Vagina (tissue), 2 donors: ENCODE results near the gene B3GNT3. TPM values are rescaled to one million over a fixed set of nuclear protein-coding genes. Genes with fewer than 3 reads are reported as not detected.
"Not testable (repeated sequence)": the region's sequence is repeated elsewhere in the genome, so short reads cannot be mapped to it uniquely, and the experiment has no call there.

Experiments
- DNase-seq, 2 donors: peaks; one replicate each; pipeline ENCODE4 v3.0.0-alpha.2; 2017; ENCODE audit errors: extremely low spot score in 2 of 2
- H3K27ac ChIP-seq: fragments of 200-600 bp; sonication (generic); one replicate; pipeline ENCODE4 v1.5.1; 2019
- H3K27me3 ChIP-seq: fragments of 200-600 bp; sonication (generic); one replicate; pipeline ENCODE4 v1.5.1; 2019
- H3K36me3 ChIP-seq, 2 donors: fragments of 200-600 bp; sonication (generic); one replicate each; pipeline ENCODE4 v1.5.1; 2017 to 2019
- H3K4me1 ChIP-seq: fragments of 200-600 bp; sonication (generic); one replicate; pipeline ENCODE4 v1.5.1; 2019
- H3K4me3 ChIP-seq, 2 donors: fragments of 200-600 bp; sonication (generic); 1 replicate in 1 of 2; 2 replicates in 1 of 2; pipeline ENCODE4 v1.5.1; 2016 to 2019
- H3K9me3 ChIP-seq: fragments of 200-600 bp; sonication (generic); one replicate; pipeline ENCODE4 v1.5.1; 2019
- POLR2A ChIP-seq, 2 donors: fragments of 450-650 bp; IDR thresholded peaks; one replicate each; pipeline ENCODE4 v1.6.1; 2017; ENCODE audit warnings: antibody characterized with exemption in 2 of 2, mild to moderate bottlenecking in 2 of 2, moderate library complexity in 2 of 2
- POLR2AphosphoS5 ChIP-seq, 2 donors: sonication (generic); formaldehyde crosslinking; IDR thresholded peaks; one replicate each; pipeline ENCODE4 v1.9.0; 2017; ENCODE audit warnings: antibody characterized with exemption in 2 of 2, mild to moderate bottlenecking in 2 of 2, low read depth in 1 of 2; ENCODE audit not compliant: insufficient read depth in 1 of 2
- intact Hi-C: fragments of 100-400 bp; cut with DNase I; formaldehyde crosslinking; loops from one replicate; pipeline ENCODE4 v1.15.1; 2023
- total RNA-seq: library from RNA; depleted of rRNA; stranded (reverse); fragments of >200 nt; gene quantifications from one replicate; pipeline ENCODE4 v1.2.3, GENCODE V29; 2016
- TF ChIP-seq, protein P1 (sequence below), 3 experiments: fragments of 450-650 bp in 2 of 3; fragments of 200-600 bp in 1 of 3; sonication (generic) in 1 of 3; IDR thresholded peaks; one replicate each; pipeline ENCODE4 v1.5.1; 2017 to 2019; ENCODE audit warnings: antibody characterized with exemption in 3 of 3, mild to moderate bottlenecking in 2 of 3, moderate library complexity in 2 of 3

The B3GNT3 gene
- total RNA-seq, 1 donor from 2014 or later: 1.5 TPM

DNA sequence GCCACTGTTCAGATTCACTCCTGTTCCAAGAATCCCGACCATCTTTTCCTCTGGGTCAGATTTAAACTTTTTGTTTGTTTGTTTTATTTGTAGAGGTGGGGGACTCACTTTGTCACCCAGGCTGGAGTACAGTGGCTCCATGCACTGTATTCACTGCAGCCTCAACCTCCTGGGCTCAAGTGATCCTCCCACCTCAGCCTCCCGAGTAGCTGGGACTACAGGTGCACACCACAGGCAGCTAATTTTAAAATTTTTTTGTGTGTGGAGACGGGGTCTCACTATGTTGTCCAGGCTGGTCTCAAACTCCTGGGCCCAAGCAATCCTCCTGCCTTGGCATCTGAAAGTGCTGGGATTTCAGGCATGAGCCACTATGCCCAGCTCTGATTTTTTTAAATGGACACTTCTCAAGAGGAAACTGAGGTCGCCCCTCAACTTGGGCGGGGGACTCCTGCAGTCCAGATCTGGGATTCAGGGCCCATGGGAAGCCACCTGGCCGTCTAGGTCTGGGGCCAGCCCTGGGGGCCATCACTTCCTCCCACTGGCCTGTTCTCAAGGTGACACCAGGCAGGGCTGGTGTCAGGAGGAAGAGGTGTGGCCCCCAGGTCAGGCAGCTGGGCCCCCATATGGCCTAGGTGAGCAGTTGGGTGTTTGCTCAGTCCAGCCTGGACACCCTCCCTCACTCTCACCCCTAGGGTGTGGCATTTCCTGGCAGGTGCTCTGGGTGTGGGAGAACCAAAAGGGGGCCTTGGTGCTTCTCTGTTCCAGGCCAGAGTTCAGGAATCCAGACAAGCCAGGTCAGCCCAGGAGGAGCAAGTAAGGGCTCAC is 1.3 kb downstream of the B3GNT3 start:
- Histone ChIP-seq H3K4me3 (no peak overlapping the region), H3K4me1 (no peaks in the 10 kb centered on the region), H3K27ac (no peak overlapping the region), H3K9me3 (no peaks in the 10 kb centered on the region), H3K27me3 (no peaks in the 10 kb centered on the region), H3K36me3 (no peaks in the 10 kb centered on the region)
- TF ChIP-seq, protein P1, sequence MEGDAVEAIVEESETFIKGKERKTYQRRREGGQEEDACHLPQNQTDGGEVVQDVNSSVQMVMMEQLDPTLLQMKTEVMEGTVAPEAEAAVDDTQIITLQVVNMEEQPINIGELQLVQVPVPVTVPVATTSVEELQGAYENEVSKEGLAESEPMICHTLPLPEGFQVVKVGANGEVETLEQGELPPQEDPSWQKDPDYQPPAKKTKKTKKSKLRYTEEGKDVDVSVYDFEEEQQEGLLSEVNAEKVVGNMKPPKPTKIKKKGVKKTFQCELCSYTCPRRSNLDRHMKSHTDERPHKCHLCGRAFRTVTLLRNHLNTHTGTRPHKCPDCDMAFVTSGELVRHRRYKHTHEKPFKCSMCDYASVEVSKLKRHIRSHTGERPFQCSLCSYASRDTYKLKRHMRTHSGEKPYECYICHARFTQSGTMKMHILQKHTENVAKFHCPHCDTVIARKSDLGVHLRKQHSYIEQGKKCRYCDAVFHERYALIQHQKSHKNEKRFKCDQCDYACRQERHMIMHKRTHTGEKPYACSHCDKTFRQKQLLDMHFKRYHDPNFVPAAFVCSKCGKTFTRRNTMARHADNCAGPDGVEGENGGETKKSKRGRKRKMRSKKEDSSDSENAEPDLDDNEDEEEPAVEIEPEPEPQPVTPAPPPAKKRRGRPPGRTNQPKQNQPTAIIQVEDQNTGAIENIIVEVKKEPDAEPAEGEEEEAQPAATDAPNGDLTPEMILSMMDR (IDR thresholded peaks at IDR 0.05): no peak
- TF ChIP-seq POLR2A (IDR thresholded peaks at IDR 0.05): no peak
- TF ChIP-seq POLR2AphosphoS5 (IDR thresholded peaks at IDR 0.05; ENCODE audit: insufficient read depth in 1 of 2, low read depth in 1 of 2): no peak
- intact Hi-C loops: no loop called here
- DNase-seq: no peak

DNA sequence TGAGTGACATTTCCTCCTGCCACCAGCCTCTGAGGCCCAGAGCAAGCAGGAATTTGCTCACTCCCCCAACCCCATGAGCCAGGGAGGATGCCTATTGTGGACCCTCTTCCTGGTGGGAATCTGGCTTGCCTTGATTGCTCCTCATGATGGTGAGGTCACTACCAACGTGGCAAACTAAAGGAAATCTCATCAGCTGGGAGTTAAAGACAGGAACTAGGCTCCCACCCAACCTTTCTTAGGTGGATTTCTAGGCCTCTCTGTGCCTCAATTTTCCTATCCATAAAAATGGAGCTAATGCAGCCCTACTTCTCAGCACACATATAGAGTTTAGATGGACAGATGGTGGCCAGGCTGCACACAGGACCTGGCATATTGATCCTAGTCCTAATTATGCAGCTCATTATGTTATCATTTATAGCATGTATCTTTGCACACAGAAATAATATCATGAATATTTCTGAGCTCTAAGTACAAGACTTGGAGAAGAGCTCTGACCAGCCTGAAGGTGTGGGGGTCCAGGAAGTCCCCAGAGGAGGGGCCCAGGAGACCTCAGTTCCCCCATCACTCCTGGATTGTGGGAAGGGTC is 2.0 kb downstream of the B3GNT3 start:
- no peak for DNase-seq
- intact Hi-C loops: no loop called here
- Histone ChIP-seq H3K27me3 (no peaks in the 10 kb centered on the region), H3K4me1 (no peaks in the 10 kb centered on the region), H3K36me3 (no peaks in the 10 kb centered on the region), H3K4me3 (no peak overlapping the region), H3K27ac (no peak overlapping the region), H3K9me3 (no peaks in the 10 kb centered on the region)
- TF ChIP-seq POLR2A (IDR thresholded peaks at IDR 0.05) (no peak), POLR2AphosphoS5 (IDR thresholded peaks at IDR 0.05; ENCODE audit: insufficient read depth in 1 of 2, low read depth in 1 of 2) (no peak)
- TF ChIP-seq, protein P1 (IDR thresholded peaks at IDR 0.05): no peak

DNA sequence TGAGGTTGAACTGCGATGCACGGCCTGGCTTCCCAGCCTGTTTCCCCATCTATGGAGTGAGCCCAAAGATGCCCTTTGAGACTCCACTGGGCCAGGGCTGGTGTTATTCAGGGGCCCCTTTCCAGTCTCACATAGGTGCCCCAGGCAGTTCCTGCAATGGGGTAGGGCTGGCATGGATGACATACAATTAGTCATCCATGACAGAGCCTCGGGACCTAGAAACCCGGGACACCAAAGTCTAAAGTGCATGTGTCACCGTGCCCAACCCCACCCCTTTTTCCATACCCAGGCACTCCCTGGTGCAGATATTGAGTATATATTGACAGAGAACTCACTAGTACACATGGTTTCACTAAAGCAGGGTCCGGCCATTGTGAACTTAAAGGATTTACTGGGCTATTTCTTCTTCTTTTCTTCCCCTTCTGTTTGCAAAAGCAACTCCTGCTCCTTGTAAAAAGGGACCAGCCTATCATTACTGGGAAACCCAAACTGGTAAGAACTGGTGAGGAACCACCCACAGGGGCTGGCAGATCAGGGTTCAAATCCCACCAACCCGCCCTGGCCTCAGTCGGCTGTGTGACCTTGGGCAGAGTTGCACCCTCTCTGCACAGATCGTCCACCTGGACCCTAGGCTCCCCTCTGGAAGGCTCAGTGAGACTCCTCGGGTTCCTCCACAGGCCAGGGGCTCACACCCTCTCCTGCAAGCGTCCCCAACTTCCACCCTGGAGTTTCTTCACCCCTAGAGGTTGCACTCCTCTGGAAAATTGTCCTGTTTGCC is 2.7 kb downstream of the B3GNT3 start:
- Histone ChIP-seq H3K4me3 (no peak overlapping the region), H3K27ac (no peak overlapping the region), H3K9me3 (no peaks in the 10 kb centered on the region), H3K4me1 (no peaks in the 10 kb centered on the region), H3K27me3 (no peaks in the 10 kb centered on the region), H3K36me3 (no peaks in the 10 kb centered on the region)
- TF ChIP-seq, protein P1 (IDR thresholded peaks at IDR 0.05): no peak
- TF ChIP-seq POLR2AphosphoS5 (IDR thresholded peaks at IDR 0.05; ENCODE audit: insufficient read depth in 1 of 2, low read depth in 1 of 2) (peak in 1 of 2 donors; percentile 14), POLR2A (IDR thresholded peaks at IDR 0.05) (no peak)
- intact Hi-C loops: no loop called here
- no peak for DNase-seq

DNA sequence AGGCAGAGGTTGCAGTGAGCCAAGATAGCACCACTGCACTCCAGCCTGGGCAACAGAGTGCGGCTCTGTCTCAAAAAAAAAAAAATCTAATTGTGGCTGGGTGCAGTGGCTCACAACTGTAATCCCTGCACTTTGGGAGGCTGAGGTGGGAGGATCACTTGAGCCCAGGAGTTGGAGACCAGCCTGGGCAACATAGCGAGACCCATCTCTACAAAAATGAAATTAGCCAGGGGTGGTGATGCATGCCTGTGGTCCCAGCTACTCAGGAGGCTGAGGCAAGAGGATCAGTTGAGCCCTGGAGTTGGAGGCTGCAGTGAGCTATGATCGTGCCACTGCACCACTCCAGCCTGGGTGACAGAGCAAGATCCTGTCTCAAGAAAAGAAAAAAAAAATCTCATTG is 3.7 kb downstream of the B3GNT3 start:
- H3K9me3 ChIP-seq, DNase-seq, H3K36me3 ChIP-seq, H3K27me3 ChIP-seq, intact Hi-C loops, H3K4me1 ChIP-seq, H3K27ac ChIP-seq, H3K4me3 ChIP-seq: not testable (repeated sequence)

DNA sequence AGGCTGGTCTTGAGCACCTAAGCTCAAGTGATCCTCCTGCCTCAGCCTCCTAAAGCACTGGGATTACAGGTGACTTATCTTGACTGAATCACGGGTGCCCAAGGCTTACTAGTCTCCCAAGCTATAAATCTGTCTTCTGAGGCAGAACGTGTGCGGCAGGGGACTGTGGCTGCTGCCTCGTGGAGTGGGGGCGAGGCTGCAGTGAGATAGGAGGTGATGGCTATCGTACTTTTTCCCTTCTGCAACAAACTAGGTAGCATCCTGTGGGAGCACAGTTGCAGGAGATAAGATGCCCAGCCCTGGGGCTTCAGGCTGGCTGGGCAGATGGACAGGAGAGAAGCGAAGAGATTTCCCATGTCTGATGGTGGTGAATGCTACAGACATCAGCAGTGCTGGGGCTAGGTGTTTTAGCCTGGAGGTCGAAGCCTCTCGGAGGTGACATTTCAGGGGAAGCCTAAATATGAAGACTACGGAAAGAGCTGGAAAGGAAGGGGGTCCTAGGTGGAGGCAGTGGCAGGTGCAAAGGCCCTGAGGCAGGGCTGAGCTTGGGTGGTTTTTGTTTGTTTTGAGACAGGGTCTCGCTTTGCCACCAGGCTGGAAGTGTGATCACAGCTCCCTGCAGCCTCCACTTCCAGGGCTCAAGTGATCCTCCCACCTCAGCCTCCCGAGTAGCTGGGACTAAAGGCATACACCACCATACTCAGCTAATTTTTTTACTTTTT is 7.4 kb downstream of the B3GNT3 start:
- Histone ChIP-seq H3K9me3 (no peaks in the 10 kb centered on the region), H3K4me3 (no peak overlapping the region), H3K4me1 (no peaks in the 10 kb centered on the region), H3K36me3 (no peaks in the 10 kb centered on the region), H3K27ac (no peak overlapping the region), H3K27me3 (no peaks in the 10 kb centered on the region)
- TF ChIP-seq, protein P1 (IDR thresholded peaks at IDR 0.05): no peak
- no peak for TF ChIP-seq POLR2A (IDR thresholded peaks at IDR 0.05)
- intact Hi-C loops: no loop called here
- no peak for DNase-seq
